Stimulated activated CD4-positive, alpha-beta T cell treated with anti-CD3 and anti-CD28 coated beads, Interleukin-4, amount 100 ng/mL, for 1 hour (primary cell): Measurements from ENCODE around the gene DYNLT4.
"Not testable (repeated sequence)": the region's sequence is repeated elsewhere in the genome, so short reads cannot be mapped to it uniquely, and the experiment has no call there.

Experiments
- DNase-seq: peaks from one replicate; pipeline ENCODE4 v3.0.0-alpha.2; 2020

Gene DYNLT4

GRCh38 chr1:44808063-44808937 lies 1.1 kb upstream of the DYNLT4 start, which contains the start of gene BTBD19:
BTBD19 (plus strand) TSS chr1:44808523; CDS start chr1:44808821, 298 bp downstream.
- DNase-seq, result peak; percentile 79

DNA sequence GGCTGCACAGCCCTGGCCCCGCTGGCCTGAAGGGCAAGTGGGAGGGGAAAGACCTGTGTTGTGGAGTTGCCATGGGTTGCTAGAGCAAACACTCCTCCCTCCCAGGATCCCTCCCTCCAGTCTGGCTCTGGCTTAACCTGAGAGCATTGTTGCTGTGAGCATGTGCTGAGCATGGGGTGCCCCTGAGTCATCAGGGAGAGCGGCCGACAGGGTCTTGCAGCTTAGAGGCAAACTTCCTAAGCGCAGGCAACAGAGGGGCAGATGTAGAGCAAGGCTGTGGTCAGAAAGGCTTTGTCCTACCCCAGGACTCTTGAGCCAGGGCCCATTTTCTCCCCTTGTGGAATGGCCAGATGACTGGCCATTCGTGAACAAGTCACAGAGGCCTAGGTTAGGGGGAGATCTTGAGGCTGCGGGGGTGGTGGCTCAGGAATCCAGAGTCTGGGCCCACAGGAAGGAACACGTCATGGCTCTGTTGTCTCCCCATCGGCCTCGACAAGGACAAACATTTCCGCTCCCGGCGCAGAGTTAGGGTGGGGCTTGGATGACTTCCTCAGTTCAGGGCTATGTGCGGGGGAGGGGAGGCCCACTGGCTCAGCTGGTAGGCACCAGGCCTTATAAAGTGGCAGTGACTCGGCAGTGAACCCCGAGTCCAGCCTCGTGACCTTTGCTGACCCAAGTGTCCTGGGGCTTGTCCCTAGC lies 362 bp upstream of the DYNLT4 start:
- DNase-seq, result peak; percentile 82

- no peak for DNase-seq
Observed at GRCh38 chr1:44806025-44806703, 987 bp downstream of the DYNLT4 start.

GRCh38 chr1:44805311-44806024 lies 1.7 kb downstream of the DYNLT4 start:
- DNase-seq, result no peak

DNA sequence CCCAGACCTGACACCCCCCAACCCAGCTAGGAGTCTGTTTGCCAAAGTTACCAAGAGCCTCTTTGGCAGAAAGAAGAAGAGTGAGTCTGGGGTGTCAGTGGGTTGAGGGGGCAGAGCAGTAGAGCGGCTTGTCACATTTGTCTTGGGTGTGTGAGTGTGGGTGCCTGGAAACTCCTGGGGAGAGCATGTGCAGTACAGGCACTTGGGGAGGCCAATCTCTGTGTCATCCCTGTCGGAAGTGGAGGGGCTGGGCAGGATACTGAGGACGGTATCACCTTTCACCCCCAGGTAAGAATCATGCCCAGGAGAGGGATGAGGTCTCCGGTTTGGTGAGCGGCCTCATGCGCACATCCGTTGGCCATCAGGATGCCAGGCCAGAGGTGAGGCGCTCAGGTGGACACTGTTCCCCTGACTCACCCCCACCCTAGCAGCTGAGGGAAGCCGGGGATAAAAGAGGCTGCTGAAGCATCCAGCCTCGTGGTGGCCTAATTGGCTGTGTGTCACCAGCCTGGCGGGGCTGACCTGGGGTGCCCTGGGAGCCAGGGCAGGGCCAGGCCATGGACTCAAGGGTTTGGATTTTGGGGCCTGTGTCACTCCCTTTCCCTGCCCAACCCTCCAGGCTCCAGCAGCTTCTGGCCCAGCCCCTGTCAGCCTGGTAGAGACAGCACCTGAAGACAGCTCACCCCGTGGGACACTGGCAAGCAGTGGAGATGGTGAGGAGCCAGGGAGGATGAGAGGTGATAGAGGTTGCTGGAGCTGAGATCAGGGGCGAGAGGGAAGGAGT lies 3.6 kb downstream of the DYNLT4 start:
- peak; percentile 12 for DNase-seq

- DNase-seq, result no peak
Observed at GRCh38 chr1:44803062-44803311, 4.2 kb downstream of the DYNLT4 start.

GRCh38 chr1:44802306-44803061 lies 4.7 kb downstream of the DYNLT4 start:
- peak; percentile 25 for DNase-seq

DNA sequence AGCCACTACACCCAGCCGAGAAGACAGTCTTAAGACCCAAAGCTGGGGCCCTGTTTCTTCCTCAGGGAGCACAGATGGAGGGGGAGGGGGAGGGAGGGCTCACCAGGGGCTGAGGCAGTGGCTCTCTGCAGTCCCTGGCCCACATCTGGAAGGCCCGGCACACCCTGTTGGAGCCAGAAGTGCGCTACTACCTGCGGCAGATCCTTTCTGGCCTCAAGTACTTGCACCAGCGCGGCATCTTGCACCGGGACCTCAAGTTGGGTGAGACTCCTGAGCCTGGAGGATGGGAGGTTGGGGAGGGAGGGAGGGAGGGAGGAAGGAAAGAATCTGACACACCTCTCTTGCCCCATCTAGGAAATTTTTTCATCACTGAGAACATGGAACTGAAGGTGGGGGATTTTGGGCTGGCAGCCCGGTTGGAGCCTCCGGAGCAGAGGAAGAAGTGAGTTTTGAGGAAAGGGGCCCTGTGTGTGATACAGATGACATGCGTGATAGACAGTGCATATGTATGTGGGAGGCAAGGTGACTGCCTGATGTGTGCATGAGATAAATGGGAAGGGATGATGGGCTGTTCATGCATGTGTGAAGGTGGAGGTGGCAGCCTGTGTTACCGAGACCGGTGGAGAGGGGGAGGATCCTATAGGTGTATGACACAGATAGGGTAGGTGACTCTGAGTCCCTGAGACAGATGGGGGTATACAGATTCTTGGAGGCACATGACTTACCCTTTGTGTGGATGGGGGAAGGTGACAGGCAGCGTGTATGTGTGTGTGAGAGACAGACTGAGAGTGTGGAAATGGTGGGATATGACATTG lies 5.5 kb downstream of the DYNLT4 start:
- DNase-seq, result peak; percentile 58

GRCh38 chr1:44799770-44800584 lies 7.2 kb downstream of the DYNLT4 start, which contains the start of gene PLK3:
PLK3 (plus strand) TSS chr1:44800377; CDS start chr1:44800464, 87 bp downstream.
- DNase-seq, result peak; percentile 97

DNA sequence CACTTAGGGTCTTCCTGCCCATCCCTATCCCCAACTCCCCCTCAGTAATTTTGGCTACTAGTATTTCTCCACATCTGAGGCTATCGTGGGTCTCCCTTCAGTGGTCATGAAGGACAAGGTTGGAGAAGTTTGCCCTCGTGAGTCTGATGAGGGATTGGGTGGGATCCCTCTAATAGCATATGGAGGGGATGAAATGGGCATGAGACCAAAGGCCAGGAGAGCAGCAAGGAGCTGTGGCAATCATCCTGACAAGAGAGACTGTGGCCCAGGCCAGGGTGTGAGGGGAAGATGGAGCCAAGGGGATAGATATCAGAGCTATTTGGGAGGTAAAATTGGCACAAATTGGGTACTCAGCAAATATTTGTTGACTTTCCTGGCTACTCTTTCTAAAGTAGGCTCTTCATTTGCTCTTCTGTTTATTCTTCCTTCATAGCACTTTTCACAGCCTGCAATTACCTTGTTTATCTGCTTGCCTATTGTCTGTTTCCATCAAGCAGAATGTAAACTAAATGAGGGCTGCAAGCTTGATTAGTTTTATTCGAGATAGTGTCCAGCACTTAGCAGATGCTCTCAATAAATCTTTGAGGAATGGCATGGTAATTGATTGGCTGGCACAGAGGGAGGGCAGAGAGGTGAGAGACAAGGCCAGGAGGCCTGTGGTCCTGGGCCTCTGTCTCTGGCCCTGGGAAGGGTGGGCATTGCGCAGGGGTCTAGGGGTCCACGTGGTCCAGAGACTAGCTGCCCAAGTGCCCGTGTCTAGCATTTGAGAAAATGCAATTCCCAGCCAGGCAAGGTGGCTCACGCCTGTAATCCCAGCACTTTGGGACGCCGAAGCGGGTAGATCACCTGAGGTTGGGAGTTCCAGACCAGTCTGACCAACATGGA lies 8.4 kb downstream of the DYNLT4 start:
- peak; percentile 3 for DNase-seq

DNA sequence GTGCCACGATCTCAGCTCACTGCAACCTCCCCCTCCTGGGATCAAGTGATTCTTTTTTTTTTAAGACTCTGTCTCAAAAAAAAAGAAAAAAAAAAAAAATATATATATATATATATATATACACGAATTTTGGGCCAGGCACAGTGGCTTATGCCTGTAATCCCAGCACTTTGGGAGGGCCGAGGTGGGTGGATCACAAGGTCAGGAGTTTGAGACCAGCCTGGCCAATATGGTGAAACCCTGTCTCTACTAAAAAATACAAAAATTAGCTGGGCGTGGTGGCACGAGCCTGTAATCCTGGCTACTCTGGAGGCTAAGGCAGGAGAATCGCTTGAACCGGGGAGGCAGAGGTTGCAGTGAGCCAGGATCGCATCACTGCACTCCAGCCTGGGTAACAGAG lies 9.3 kb downstream of the DYNLT4 start:
- DNase-seq, result not testable (repeated sequence)

DNA sequence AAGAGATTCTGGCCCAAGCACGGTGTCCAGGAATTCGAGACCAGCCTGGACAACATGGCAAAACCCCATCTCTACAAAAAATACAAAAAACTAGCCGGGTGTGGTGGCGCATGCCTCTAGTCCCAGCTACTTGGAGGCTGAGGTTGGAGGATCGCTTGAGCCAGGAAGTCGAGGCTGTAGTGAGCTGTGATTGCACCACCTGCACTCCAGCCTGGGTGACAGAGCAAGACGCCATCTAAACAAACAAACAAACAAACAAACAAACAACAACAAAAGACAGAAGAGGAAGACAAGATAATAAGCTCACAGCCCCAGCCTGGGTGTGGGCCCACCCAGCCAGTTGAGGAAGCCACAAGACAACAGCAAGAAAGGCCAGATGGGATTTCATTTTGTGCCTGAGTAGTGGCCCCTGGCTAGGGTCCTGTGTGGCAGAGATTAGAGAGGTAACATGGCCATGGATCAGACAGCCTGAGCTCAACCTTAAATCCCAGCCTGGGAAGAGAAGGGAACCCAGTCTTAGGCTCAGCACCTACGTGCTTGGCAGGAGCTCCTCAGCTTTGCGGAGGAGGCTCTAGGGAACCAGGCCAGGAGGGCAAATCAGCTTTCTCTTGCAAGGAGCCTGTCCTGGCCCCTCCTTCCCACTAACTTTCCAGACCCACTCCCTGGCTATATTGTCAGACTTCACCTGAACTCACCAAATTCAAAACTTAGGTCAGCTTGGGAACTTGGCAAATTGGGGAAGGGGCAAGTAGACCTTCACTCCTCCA lies 14.2 kb downstream of the DYNLT4 start:
- no peak for DNase-seq

- DNase-seq, result no peak
Observed at GRCh38 chr1:44790968-44791801, 16.0 kb downstream of the DYNLT4 start.

GRCh38 chr1:44788120-44788860 lies 18.9 kb downstream of the DYNLT4 start, which contains the start of gene BEST4:
BEST4 (minus strand) TSS chr1:44788170; CDS start chr1:44787705, 465 bp downstream.
- DNase-seq, result no peak

GRCh38 chr1:44787506-44787905 lies 19.6 kb downstream of the DYNLT4 start:
- no peak for DNase-seq
